Measurements from ENCODE around the gene WDPCP. TPM values are rescaled to one million over a fixed set of nuclear protein-coding genes. Genes with fewer than 3 reads are reported as not detected.

Gene WDPCP
- total RNA-seq, 2 experiments from 2014 or later = 14.8 to 29.3 TPM

- H4K20me1 ChIP-seq (ENCODE audit: insufficient read depth, low read length) = no peaks in the 10 kb centered on the region
- intact Hi-C loops (cut with micrococcal nuclease; ENCODE audit: unreplicated experiment) = no loop called here
- no TSS peak for BruUV-seq (replicated peaks)
- H3K9me3 ChIP-seq (ENCODE audit: low read length) = no peaks in the 10 kb centered on the region
- POLR2A ChIA-PET = no interaction called here
- H3K4me1 ChIP-seq (ENCODE audit: insufficient read depth, low read length, poor library complexity, severe bottlenecking) = no peaks in the 10 kb centered on the region
- no peak overlapping the region for H3K4me3 ChIP-seq (ENCODE audit: low read depth, low read length, poor library complexity, severe bottlenecking)
- CTCF ChIA-PET (ENCODE audit: unreplicated experiment) = no interaction called here
- TF ChIP-seq CTCF (conservative IDR thresholded peaks at IDR 0.05; ENCODE audit: low read length) (no peak), EZH2phosphoT487 (IDR thresholded peaks at IDR 0.05; ENCODE audit: borderline replicate concordance, low read depth, low read length) (no peak)
- no peak overlapping the region for H3K27ac ChIP-seq (ENCODE audit: low read depth, low read length, poor library complexity, severe bottlenecking)
- no peak overlapping the region for H3K4me2 ChIP-seq (ENCODE audit: low read length)
- H3K36me3 ChIP-seq (ENCODE audit: insufficient read depth, low read length) = no peaks in the 10 kb centered on the region
- H3K9me2 ChIP-seq (ENCODE audit: insufficient read depth, low read length) = no peaks in the 10 kb centered on the region
- no peak overlapping the region for H2AFZ ChIP-seq (ENCODE audit: low read length)
- DNase-seq (ENCODE audit: low spot score) = no peak
- no peaks in the 10 kb centered on the region for H3K79me2 ChIP-seq (ENCODE audit: insufficient read depth, low read depth, low read length)
Observed at GRCh38 chr2:63622751-63623150, 34.5 kb upstream of the WDPCP start.

GRCh38 chr2:63619328-63619727 lies 31.1 kb upstream of the WDPCP start:
- Histone ChIP-seq H3K4me1 (ENCODE audit: insufficient read depth, low read length, poor library complexity, severe bottlenecking) (no peaks in the 10 kb centered on the region), H3K79me2 (ENCODE audit: insufficient read depth, low read depth, low read length) (no peaks in the 10 kb centered on the region), H3K4me3 (ENCODE audit: low read depth, low read length, poor library complexity, severe bottlenecking) (no peak overlapping the region), H3K36me3 (ENCODE audit: insufficient read depth, low read length) (no peaks in the 10 kb centered on the region), H3K4me2 (ENCODE audit: low read length) (no peak overlapping the region), H2AFZ (ENCODE audit: low read length) (no peak overlapping the region), H3K27ac (ENCODE audit: low read depth, low read length, poor library complexity, severe bottlenecking) (no peak overlapping the region), H3K9me2 (ENCODE audit: insufficient read depth, low read length) (no peaks in the 10 kb centered on the region), H3K9me3 (ENCODE audit: low read length) (no peaks in the 10 kb centered on the region), H4K20me1 (ENCODE audit: insufficient read depth, low read length) (no peaks in the 10 kb centered on the region)
- no peak for TF ChIP-seq EZH2phosphoT487 (IDR thresholded peaks at IDR 0.05; ENCODE audit: borderline replicate concordance, low read depth, low read length)
- no peak for TF ChIP-seq CTCF (conservative IDR thresholded peaks at IDR 0.05; ENCODE audit: low read length)
- POLR2A ChIA-PET = interaction anchor here (0.9 kb wide), 1 partner anchor 8 kb away, joined by 3 read pairs; no protein-coding TSS in a partner anchor
- CTCF ChIA-PET (ENCODE audit: unreplicated experiment) = interaction anchor here (0.8 kb wide), 1 partner anchor 25 kb away, joined by 3 read pairs; no protein-coding TSS in a partner anchor
- DNase-seq (ENCODE audit: low spot score) = no peak
- intact Hi-C loops (cut with micrococcal nuclease; ENCODE audit: unreplicated experiment) = no loop called here
- BruUV-seq (replicated peaks) = no TSS peak

GRCh38 chr2:63617366-63617765 lies 29.1 kb upstream of the WDPCP start:
- Histone ChIP-seq H3K9me2 (ENCODE audit: insufficient read depth, low read length) (no peaks in the 10 kb centered on the region), H3K4me1 (ENCODE audit: insufficient read depth, low read length, poor library complexity, severe bottlenecking) (no peaks in the 10 kb centered on the region), H4K20me1 (ENCODE audit: insufficient read depth, low read length) (no peaks in the 10 kb centered on the region), H3K4me3 (ENCODE audit: low read depth, low read length, poor library complexity, severe bottlenecking) (no peak overlapping the region), H3K4me2 (ENCODE audit: low read length) (no peak overlapping the region), H3K9me3 (ENCODE audit: low read length) (no peaks in the 10 kb centered on the region), H2AFZ (ENCODE audit: low read length) (no peak overlapping the region), H3K27ac (ENCODE audit: low read depth, low read length, poor library complexity, severe bottlenecking) (no peak overlapping the region), H3K36me3 (ENCODE audit: insufficient read depth, low read length) (no peaks in the 10 kb centered on the region), H3K79me2 (ENCODE audit: insufficient read depth, low read depth, low read length) (no peaks in the 10 kb centered on the region)
- ChIA-PET POLR2A (no interaction called here), CTCF (ENCODE audit: unreplicated experiment) (no interaction called here)
- DNase-seq (ENCODE audit: low spot score) = no peak
- TF ChIP-seq EZH2phosphoT487 (IDR thresholded peaks at IDR 0.05; ENCODE audit: borderline replicate concordance, low read depth, low read length) (no peak), CTCF (conservative IDR thresholded peaks at IDR 0.05; ENCODE audit: low read length) (no peak)
- no TSS peak for BruUV-seq (replicated peaks)
- intact Hi-C loops (cut with micrococcal nuclease; ENCODE audit: unreplicated experiment) = no loop called here

Data from OCI-LY7 (cell line).